Stromal cell of bone marrow (primary cell): ENCODE measurements around the gene CCDC85A.
"Not testable (repeated sequence)": the region's sequence is repeated elsewhere in the genome, so short reads cannot be mapped to it uniquely, and the experiment has no call there.

Source experiments
- DNase-seq: peaks from one replicate; pipeline ENCODE4 v3.0.0-alpha.2; 2012; ENCODE audit warnings: low read depth

Gene CCDC85A

GRCh38 chr2:56183643-56184499, at the start of gene CCDC85A:
Gene CCDC85A (plus strand): TSS chr2:56183990. CDS start chr2:56184625, 635 bp downstream.
- peak; percentile 45 for DNase-seq

DNA sequence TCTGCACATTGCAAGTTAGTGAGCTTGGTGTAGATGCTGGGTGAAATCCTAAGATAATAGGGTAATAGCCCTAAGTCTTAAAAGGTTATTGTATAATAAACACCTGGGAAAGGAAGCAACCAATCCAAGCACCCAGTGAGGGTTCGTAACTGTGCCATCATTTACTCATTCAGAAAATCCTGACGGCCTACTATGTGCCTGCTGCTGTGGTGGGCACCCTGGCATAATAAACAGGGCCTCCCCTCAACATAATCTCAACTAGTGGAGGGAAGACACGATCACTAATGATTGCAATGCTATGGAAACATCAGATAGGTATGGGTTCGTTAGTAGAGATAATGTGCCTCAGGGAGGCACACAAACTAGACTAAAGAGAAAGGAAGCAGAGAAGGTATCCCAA, 48.9 kb upstream of the CCDC85A start:
- DNase-seq, result no peak

- not testable (repeated sequence) for DNase-seq
Measured at GRCh38 chr2:56142497-56143061, 41.2 kb upstream of the CCDC85A start.

- DNase-seq, result no peak
Measured at GRCh38 chr2:56147907-56148306, 35.9 kb upstream of the CCDC85A start.

DNA sequence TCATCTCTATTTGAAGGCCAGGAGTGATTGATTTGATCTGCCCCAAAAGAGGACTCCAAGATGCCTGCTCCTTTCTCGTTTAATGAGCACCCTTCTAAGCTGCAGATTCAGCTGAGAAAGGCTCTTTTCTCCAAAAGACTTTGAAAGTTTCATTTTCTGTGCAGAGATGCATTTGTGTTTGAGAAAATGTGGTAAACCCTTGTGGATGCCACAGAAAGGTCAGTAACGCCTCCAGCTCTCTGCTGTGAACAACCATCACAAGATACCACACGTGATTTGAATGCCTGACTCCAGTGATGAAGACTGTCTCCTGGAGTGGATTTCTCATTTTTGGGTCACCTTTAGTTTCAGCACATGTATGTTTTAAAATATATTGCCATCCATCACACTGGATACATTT, 35.0 kb upstream of the CCDC85A start:
- no peak for DNase-seq

DNA sequence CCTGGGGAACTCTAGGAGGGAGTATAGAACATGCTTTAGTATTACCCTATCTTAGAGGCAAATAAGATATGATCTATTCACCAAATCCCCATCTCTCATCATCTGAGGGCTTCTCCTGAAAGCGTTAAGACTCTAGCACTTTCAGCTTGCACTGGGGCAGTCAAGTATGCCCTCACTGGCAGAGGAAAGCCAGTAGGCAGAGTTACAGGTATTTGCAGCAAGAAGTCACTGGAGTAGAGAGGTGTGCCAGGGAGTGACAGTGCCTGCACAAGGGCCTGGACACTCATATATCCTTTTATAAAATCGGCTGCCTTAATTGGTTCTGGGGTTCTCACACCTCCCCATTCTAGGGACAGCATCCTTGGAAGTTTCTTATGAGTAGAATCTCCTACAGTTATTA, 31.9 kb upstream of the CCDC85A start:
- no peak for DNase-seq

DNA sequence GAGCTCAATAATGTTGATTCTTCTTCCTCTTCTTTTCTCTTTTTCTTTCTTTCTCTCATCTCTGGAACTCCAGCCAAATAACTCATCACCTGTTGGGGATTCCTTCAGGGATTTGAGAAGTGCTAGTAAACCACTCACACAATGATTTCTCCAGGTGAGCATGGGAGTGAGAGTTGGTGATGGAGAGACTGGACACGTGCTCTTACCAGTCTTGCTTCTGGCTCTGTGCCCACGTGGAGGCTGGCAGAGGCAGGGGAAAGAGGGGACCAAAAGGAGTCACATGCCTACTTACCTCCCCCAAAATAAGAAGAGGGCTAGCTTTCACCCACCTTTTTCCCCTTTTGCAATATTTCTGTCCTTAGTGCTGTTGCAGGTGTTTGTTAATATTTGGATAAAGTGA, 28.6 kb upstream of the CCDC85A start:
- no peak for DNase-seq

DNA sequence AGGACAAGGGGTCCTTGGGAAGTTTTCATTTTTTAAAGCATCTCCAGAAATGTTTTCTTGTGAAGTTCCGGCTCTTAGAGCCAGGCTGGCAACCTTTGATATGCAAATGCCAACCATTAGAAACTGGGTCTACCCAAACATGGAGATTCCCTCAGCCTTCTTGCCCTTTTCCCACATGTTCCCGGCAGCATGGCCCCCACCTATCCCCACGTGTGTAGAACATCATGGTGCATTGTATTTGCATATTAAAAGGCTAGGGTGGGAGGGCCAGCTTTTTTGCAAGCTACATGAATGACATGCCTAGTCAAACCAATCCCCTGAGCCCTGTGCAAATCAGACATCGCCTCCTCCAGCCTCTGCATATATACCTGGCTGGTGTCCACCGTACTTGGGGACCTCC, 23.9 kb upstream of the CCDC85A start:
- not testable (repeated sequence) for DNase-seq

GRCh38 chr2:56167616-56168562, 15.9 kb upstream of the CCDC85A start:
- DNase-seq, result no peak

DNA sequence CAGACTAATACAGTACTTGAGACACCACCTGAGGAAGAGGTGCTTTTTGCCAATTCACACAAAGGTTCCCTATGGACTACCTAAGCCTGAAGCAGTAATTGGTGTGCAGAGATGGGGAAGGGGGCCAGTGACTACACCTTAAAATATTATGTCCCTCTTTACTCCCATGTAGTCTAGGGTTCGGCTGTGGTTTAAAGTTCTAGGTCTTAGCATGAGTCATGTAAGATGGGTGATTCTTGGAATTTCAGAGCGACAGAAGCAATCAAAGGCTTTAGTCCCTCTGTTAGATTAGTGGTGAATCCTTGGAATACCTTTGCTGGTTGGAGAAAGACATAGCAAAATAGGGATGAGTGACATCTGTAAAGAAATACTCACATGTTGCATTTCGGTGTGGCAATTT, 14.3 kb upstream of the CCDC85A start:
- DNase-seq, result no peak

DNA sequence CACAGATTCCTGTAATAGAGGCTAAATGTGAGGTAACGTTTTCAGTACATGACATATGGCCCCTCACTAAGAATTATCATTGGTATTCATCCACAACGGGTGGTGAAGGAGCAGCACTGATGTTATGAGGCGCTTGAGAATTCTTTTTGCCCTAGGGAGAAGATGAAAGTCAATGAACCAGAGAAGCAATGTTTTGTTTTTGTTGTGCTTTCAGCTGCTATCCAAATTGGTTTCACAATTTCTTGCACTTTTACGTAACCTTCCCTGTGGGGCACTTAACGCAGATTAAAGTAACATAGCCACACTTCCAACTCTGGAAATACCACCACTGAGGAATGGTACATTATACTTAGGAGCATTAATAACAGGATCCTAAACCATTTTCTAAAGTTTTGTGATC, 13.3 kb upstream of the CCDC85A start:
- no peak for DNase-seq

DNA sequence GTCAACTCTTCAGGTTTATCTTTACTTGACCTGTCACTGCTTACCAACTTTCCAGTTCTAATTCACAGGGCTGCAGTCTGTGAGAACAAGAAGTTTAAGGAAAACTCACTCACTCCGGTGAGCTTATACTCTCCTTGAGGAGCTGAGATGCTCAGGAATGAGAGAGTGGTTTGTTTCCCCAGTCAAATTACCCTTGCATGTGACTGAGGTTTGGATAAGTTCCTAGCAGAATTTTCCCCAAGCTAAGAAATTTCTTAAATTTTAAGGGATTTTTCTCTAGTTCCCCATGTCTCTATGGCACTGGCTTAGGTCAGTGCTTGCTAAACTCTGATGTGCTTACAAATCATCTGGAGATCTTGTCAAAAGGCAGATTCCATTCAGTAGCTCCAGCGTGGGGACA, 12.8 kb upstream of the CCDC85A start:
- DNase-seq, result no peak

GRCh38 chr2:56175779-56176178, 8.0 kb upstream of the CCDC85A start:
- no peak for DNase-seq

GRCh38 chr2:56177420-56178220, 6.2 kb upstream of the CCDC85A start:
- no peak for DNase-seq

GRCh38 chr2:56179931-56180330, 3.9 kb upstream of the CCDC85A start:
- DNase-seq, result no peak

DNA sequence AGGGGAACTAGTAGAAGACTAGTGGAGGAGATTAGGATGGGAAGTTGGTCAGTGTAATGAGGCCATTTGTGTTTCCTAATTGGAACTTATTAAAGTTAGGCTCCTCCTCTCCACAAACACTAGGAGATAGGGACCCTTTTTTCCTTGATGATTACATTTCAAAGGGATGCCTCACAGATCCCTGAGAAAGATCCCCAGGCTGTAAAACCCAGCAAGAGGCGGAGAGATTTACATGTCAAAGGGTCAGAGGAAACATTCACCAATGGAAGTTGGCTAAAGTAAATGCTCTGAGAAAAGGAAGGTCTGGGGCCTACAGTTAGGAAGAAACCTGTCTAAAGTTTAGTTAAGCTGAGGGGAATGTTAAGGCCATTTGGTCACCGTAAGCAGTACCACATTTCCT, 1.4 kb upstream of the CCDC85A start:
- no peak for DNase-seq

GRCh38 chr2:56184500-56185011, 766 bp downstream of the CCDC85A start:
- no peak for DNase-seq

- DNase-seq, result no peak
Measured at GRCh38 chr2:56185101-56185581, 1.4 kb downstream of the CCDC85A start.

GRCh38 chr2:56185582-56186046, 1.8 kb downstream of the CCDC85A start:
- DNase-seq, result no peak

DNA sequence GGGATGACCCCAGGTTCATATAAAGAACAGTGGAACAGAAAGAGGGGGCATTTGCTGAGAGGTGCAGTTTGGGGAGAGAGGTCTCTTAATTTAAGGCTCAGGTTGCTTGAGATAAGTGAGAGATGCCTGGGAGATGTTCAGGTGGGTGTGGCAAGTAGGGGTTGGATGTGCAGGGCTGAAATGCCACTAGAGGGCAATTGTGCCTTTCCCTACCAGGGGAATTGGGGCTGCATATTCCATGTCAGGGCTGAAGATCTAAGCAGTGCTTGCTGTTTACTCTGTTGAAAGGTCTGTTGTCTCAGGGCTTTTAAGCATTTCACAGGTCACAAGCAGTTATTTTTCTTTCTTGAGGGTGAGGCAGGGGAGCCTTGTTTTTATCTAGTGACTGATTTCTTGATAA, 7.8 kb downstream of the CCDC85A start:
- DNase-seq, result no peak

DNA sequence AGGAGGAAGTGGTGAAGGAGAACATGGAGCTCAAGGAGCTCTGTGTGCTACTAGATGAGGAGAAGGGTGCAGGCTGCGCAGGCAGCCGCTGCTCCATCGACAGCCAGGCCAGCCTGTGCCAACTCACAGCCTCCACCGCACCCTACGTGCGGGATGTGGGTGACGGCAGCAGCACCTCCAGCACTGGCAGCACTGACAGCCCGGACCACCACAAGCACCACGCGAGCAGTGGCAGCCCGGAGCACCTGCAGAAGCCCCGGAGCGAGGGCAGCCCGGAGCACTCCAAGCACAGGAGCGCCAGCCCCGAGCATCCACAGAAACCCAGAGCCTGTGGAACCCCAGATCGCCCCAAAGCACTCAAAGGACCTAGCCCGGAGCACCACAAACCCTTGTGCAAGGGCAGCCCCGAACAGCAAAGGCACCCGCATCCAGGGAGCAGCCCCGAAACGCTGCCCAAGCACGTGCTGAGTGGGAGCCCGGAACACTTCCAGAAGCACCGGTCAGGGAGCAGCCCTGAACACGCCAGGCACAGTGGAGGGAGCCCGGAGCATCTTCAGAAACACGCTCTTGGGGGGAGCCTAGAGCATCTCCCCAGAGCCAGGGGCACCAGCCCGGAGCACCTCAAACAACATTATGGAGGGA, 9.0 kb downstream of the CCDC85A start:
- no peak for DNase-seq
